ENCODE measurements around the gene CORIN.

CORIN gene

GRCh38 chr4:47824840-47825239 lies 13.0 kb downstream of the CORIN start:
- H3K36me3 Mint-ChIP-seq (ENCODE audit: low read depth), result no peaks in the 10 kb centered on the region
- no peaks in the 10 kb centered on the region for H3K27me3 Mint-ChIP-seq
- H3K27ac Mint-ChIP-seq, result no peak overlapping the region
- intact Hi-C loops (cut with micrococcal nuclease), result no loop called here
- no peak overlapping the region for H3K4me3 Mint-ChIP-seq
- H3K4me1 Mint-ChIP-seq (ENCODE audit: low read depth), result peaks cover 5% of the 10 kb centered on the region
- H3K9me3 Mint-ChIP-seq, result no peaks in the 10 kb centered on the region

- H3K36me3 Mint-ChIP-seq (ENCODE audit: low read depth), result no peaks in the 10 kb centered on the region
- peak overlapping the region; percentile 20 for H3K4me3 Mint-ChIP-seq
- peaks cover 15% of the 10 kb centered on the region for H3K4me1 Mint-ChIP-seq (ENCODE audit: low read depth)
- no peaks in the 10 kb centered on the region for H3K9me3 Mint-ChIP-seq
- H3K27me3 Mint-ChIP-seq, result peaks cover 2% of the 10 kb centered on the region
- H3K27ac Mint-ChIP-seq, result peak overlapping the region; percentile 7
- intact Hi-C loops (cut with micrococcal nuclease), result no loop called here
Observed at GRCh38 chr4:47819178-47819577, 18.7 kb downstream of the CORIN start.

GRCh38 chr4:47817275-47817674 lies 20.6 kb downstream of the CORIN start:
- H3K27ac Mint-ChIP-seq, result no peak overlapping the region
- H3K27me3 Mint-ChIP-seq, result peaks cover 2% of the 10 kb centered on the region
- H3K36me3 Mint-ChIP-seq (ENCODE audit: low read depth), result no peaks in the 10 kb centered on the region

GRCh38 chr4:47816748-47817147 lies 21.1 kb downstream of the CORIN start:
- peaks cover 15% of the 10 kb centered on the region for H3K4me1 Mint-ChIP-seq (ENCODE audit: low read depth)
- intact Hi-C loops (cut with micrococcal nuclease), result no loop called here

More at GRCh38 chr4:47817275-47817674, 20.6 kb downstream of the CORIN start:
- peaks cover 15% of the 10 kb centered on the region for H3K4me1 Mint-ChIP-seq (ENCODE audit: low read depth)
- no peaks in the 10 kb centered on the region for H3K9me3 Mint-ChIP-seq
- intact Hi-C loops (cut with micrococcal nuclease), result no loop called here
- no peak overlapping the region for H3K4me3 Mint-ChIP-seq

GRCh38 chr4:47814618-47815295 lies 23.1 kb downstream of the CORIN start:
- Mint-ChIP-seq H3K4me1 (ENCODE audit: low read depth) (peaks cover 9% of the 10 kb centered on the region), H3K9me3 (no peaks in the 10 kb centered on the region), H3K27ac (no peak overlapping the region), H3K4me3 (no peak overlapping the region), H3K36me3 (ENCODE audit: low read depth) (no peaks in the 10 kb centered on the region), H3K27me3 (peaks cover 2% of the 10 kb centered on the region)
- intact Hi-C loops (cut with micrococcal nuclease), result no loop called here

More at GRCh38 chr4:47816748-47817147, 21.1 kb downstream of the CORIN start:
- Mint-ChIP-seq H3K36me3 (ENCODE audit: low read depth) (no peaks in the 10 kb centered on the region), H3K9me3 (no peaks in the 10 kb centered on the region), H3K27me3 (peaks cover 2% of the 10 kb centered on the region), H3K27ac (no peak overlapping the region), H3K4me3 (no peak overlapping the region)

- H3K4me1 Mint-ChIP-seq (ENCODE audit: low read depth), result no peaks in the 10 kb centered on the region
- no peaks in the 10 kb centered on the region for H3K9me3 Mint-ChIP-seq
- intact Hi-C loops (cut with micrococcal nuclease), result no loop called here
- H3K27me3 Mint-ChIP-seq, result peaks cover 1% of the 10 kb centered on the region
- no peaks in the 10 kb centered on the region for H3K36me3 Mint-ChIP-seq (ENCODE audit: low read depth)
- no peak overlapping the region for H3K27ac Mint-ChIP-seq
- no peak overlapping the region for H3K4me3 Mint-ChIP-seq
Observed at GRCh38 chr4:47809654-47810203, 28.1 kb downstream of the CORIN start.

GRCh38 chr4:47804598-47804997 lies 33.3 kb downstream of the CORIN start:
- Mint-ChIP-seq H3K4me3 (no peak overlapping the region), H3K36me3 (ENCODE audit: low read depth) (no peaks in the 10 kb centered on the region), H3K9me3 (no peaks in the 10 kb centered on the region), H3K27ac (no peak overlapping the region), H3K4me1 (ENCODE audit: low read depth) (no peaks in the 10 kb centered on the region), H3K27me3 (no peaks in the 10 kb centered on the region)
- intact Hi-C loops (cut with micrococcal nuclease), result no loop called here

GRCh38 chr4:47801481-47802002 lies 36.3 kb downstream of the CORIN start:
- Mint-ChIP-seq H3K36me3 (ENCODE audit: low read depth) (no peaks in the 10 kb centered on the region), H3K27ac (no peak overlapping the region), H3K4me1 (ENCODE audit: low read depth) (no peaks in the 10 kb centered on the region), H3K4me3 (no peak overlapping the region), H3K27me3 (no peaks in the 10 kb centered on the region), H3K9me3 (no peaks in the 10 kb centered on the region)
- intact Hi-C loops (cut with micrococcal nuclease), result no loop called here

- Mint-ChIP-seq H3K9me3 (no peaks in the 10 kb centered on the region), H3K27me3 (peaks cover 4% of the 10 kb centered on the region), H3K4me3 (no peak overlapping the region), H3K36me3 (ENCODE audit: low read depth) (no peaks in the 10 kb centered on the region), H3K27ac (no peak overlapping the region), H3K4me1 (ENCODE audit: low read depth) (no peaks in the 10 kb centered on the region)
- intact Hi-C loops (cut with micrococcal nuclease), result no loop called here
Observed at GRCh38 chr4:47798165-47798564, 39.7 kb downstream of the CORIN start.

- intact Hi-C loops (cut with micrococcal nuclease), result no loop called here
- H3K4me3 Mint-ChIP-seq, result no peak overlapping the region
- peaks cover 7% of the 10 kb centered on the region for H3K4me1 Mint-ChIP-seq (ENCODE audit: low read depth)
- H3K9me3 Mint-ChIP-seq, result no peaks in the 10 kb centered on the region
- no peak overlapping the region for H3K27ac Mint-ChIP-seq
- H3K27me3 Mint-ChIP-seq, result peaks cover 4% of the 10 kb centered on the region
- H3K36me3 Mint-ChIP-seq (ENCODE audit: low read depth), result no peaks in the 10 kb centered on the region
Observed at GRCh38 chr4:47791965-47792364, 45.9 kb downstream of the CORIN start.

GRCh38 chr4:47790105-47790504 lies 47.8 kb downstream of the CORIN start:
- Mint-ChIP-seq H3K9me3 (no peaks in the 10 kb centered on the region), H3K4me1 (ENCODE audit: low read depth) (peaks cover 7% of the 10 kb centered on the region), H3K27ac (no peak overlapping the region), H3K4me3 (no peak overlapping the region), H3K36me3 (ENCODE audit: low read depth) (no peaks in the 10 kb centered on the region), H3K27me3 (peaks cover 4% of the 10 kb centered on the region)
- intact Hi-C loops (cut with micrococcal nuclease), result no loop called here

- H3K27me3 Mint-ChIP-seq, result no peaks in the 10 kb centered on the region
- intact Hi-C loops (cut with micrococcal nuclease), result no loop called here
- peaks cover 7% of the 10 kb centered on the region for H3K4me1 Mint-ChIP-seq (ENCODE audit: low read depth)
- H3K27ac Mint-ChIP-seq, result no peak overlapping the region
- no peak overlapping the region for H3K4me3 Mint-ChIP-seq
- H3K9me3 Mint-ChIP-seq, result no peaks in the 10 kb centered on the region
- H3K36me3 Mint-ChIP-seq (ENCODE audit: low read depth), result no peaks in the 10 kb centered on the region
Observed at GRCh38 chr4:47788126-47788525, 49.7 kb downstream of the CORIN start.

- Mint-ChIP-seq H3K4me1 (ENCODE audit: low read depth) (peaks cover 3% of the 10 kb centered on the region), H3K36me3 (ENCODE audit: low read depth) (no peaks in the 10 kb centered on the region), H3K9me3 (no peaks in the 10 kb centered on the region), H3K27me3 (no peaks in the 10 kb centered on the region), H3K4me3 (no peak overlapping the region), H3K27ac (no peak overlapping the region)
- intact Hi-C loops (cut with micrococcal nuclease), result no loop called here
Observed at GRCh38 chr4:47786958-47787370, 50.9 kb downstream of the CORIN start.

GRCh38 chr4:47785153-47785552 lies 52.7 kb downstream of the CORIN start:
- Mint-ChIP-seq H3K9me3 (no peaks in the 10 kb centered on the region), H3K4me1 (ENCODE audit: low read depth) (no peaks in the 10 kb centered on the region), H3K4me3 (no peak overlapping the region), H3K27me3 (no peaks in the 10 kb centered on the region), H3K36me3 (ENCODE audit: low read depth) (no peaks in the 10 kb centered on the region), H3K27ac (no peak overlapping the region)
- intact Hi-C loops (cut with micrococcal nuclease), result no loop called here

GRCh38 chr4:47784222-47784621 lies 53.6 kb downstream of the CORIN start:
- Mint-ChIP-seq H3K9me3 (no peaks in the 10 kb centered on the region), H3K4me3 (no peak overlapping the region), H3K36me3 (ENCODE audit: low read depth) (no peaks in the 10 kb centered on the region), H3K4me1 (ENCODE audit: low read depth) (no peaks in the 10 kb centered on the region), H3K27ac (no peak overlapping the region), H3K27me3 (no peaks in the 10 kb centered on the region)
- intact Hi-C loops (cut with micrococcal nuclease), result no loop called here
